Mammary epithelial cell (primary cell): ENCODE measurements around the gene ACO2.

Experiments
- EZH2 ChIP-seq: IDR thresholded peaks from 2 replicates; pipeline ENCODE4 v1.6.1; 2012; ENCODE audit warnings: low read length, inconsistent platforms, borderline replicate concordance
- TF ChIP-seq, protein P1 (sequence below), 2 donors: IDR thresholded peaks in 1 of 2; conservative IDR thresholded peaks in 1 of 2; 2 replicates each; pipeline ENCODE4 v1.5.1; 2011 to 2012; ENCODE audit warnings: inconsistent platforms in 2 of 2, low read length in 2 of 2, mild to moderate bottlenecking in 2 of 2, control low read depth in 1 of 2, low read depth in 1 of 2; ENCODE audit not compliant: insufficient read depth in 1 of 2; ENCODE audit errors: extremely low read depth in 1 of 2

DNA sequence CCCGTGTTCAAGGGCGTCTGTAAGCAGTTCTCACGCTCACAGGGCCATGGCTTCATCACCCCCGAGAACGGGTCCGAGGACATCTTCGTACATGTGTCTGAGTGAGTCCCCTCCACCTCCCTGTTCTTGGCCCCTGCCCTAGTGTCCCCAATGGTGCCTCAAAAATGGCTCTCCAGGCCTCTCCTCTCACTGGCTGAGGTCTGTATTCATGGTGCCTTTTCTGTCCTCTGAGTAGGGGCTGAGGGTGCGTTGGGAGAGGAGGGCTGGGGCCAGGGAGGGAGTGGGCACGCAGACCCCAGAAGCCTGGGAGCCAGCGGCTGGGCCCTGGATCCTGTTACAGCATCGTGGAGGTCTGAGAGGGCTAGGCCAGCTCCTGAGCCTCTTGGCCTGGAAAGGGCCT is 104.8 kb downstream of the ACO2 start:
- TF ChIP-seq, protein P1, sequence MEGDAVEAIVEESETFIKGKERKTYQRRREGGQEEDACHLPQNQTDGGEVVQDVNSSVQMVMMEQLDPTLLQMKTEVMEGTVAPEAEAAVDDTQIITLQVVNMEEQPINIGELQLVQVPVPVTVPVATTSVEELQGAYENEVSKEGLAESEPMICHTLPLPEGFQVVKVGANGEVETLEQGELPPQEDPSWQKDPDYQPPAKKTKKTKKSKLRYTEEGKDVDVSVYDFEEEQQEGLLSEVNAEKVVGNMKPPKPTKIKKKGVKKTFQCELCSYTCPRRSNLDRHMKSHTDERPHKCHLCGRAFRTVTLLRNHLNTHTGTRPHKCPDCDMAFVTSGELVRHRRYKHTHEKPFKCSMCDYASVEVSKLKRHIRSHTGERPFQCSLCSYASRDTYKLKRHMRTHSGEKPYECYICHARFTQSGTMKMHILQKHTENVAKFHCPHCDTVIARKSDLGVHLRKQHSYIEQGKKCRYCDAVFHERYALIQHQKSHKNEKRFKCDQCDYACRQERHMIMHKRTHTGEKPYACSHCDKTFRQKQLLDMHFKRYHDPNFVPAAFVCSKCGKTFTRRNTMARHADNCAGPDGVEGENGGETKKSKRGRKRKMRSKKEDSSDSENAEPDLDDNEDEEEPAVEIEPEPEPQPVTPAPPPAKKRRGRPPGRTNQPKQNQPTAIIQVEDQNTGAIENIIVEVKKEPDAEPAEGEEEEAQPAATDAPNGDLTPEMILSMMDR (conservative IDR thresholded peaks at IDR 0.05 in 1 of 2, IDR thresholded peaks at IDR 0.05 in 1 of 2; ENCODE audit: extremely low read depth in 1 of 2, insufficient read depth in 1 of 2, low read depth in 1 of 2, low read length in 2 of 2) = no peak
- TF ChIP-seq EZH2 = no peak
